ENCODE measurements around the gene F13B.

GRCh38 chr1:197080323-197080722, 13.3 kb upstream of the F13B start:
- TF ChIP-seq POLR2A (IDR thresholded peaks at IDR 0.05; ENCODE audit: low read length): no peak
- TF ChIP-seq GATA1 (IDR thresholded peaks at IDR 0.05; ENCODE audit: low read depth, low read length): no peak

All from erythroblast (primary cell).